ENCODE data around the gene INSR. TPM values are rescaled to one million over a fixed set of nuclear protein-coding genes. Genes with fewer than 3 reads are reported as not detected.
"Not testable (repeated sequence)": the region's sequence is repeated elsewhere in the genome, so short reads cannot be mapped to it uniquely, and the experiment has no call there.

The INSR gene
- total RNA-seq, 6 experiments from 2014 or later, result 2.1 to 6.3 (median 2.5) TPM

DNA sequence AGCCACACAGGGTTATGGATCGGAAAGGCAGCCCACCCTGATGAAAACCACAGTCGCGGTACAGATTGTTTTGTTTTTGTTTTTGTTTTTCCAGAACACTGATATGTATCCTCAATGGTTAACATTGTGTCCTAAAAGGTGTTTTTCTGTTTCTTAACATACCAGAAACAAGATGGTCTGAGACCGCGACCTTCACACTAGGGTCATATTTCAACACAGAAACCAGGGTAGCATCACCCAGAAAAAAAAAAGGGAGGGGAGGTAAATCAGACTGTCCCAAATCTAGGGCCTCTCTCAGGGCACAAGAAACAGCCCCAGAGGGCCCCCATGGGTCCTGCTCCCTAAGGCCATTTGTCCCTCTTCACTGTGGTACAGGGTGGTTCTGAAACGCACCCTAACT is 66.5 kb downstream of the INSR start:
- no peak overlapping the region for H3K4me3 Mint-ChIP-seq
- H3K9me3 Mint-ChIP-seq, result peaks cover 12% of the 10 kb centered on the region; the same call in 1 of the 2 replicates
- H3K27ac Mint-ChIP-seq, result no peak overlapping the region
- H3K4me1 Mint-ChIP-seq (ENCODE audit: low read depth), result no peaks in the 10 kb centered on the region
- TF ChIP-seq CTCF (IDR thresholded peaks at IDR 0.05), result no peak
- no peak for DNase-seq
- peaks cover 3% of the 10 kb centered on the region for H3K27me3 Mint-ChIP-seq (ENCODE audit: insufficient read depth)
- H3K36me3 Mint-ChIP-seq (ENCODE audit: low read depth), result no peaks in the 10 kb centered on the region

DNA sequence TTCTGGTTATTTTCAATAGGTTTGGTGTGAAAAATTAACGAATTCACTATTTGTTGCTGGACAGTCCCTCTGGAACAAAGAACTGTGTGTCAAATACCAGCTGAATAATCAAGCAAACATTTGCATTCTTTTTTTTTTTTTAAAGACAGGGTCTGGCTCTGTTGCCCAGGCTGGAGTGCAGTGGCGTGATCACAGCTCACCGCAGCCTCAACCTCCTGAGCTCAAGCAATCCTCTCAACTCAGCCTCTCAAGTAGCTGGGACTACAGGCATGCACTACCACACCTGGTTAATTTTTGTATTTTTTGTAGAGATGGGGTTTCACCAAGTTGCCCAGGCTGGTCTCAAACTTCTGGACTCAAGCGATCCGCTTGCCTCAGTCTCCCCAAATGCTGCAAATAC is 67.1 kb downstream of the INSR start:
- H3K9me3 Mint-ChIP-seq, result peaks cover 12% of the 10 kb centered on the region; the same call in 1 of the 2 replicates
- not testable (repeated sequence) for H3K4me1 Mint-ChIP-seq (ENCODE audit: low read depth); DNase-seq; H3K27ac Mint-ChIP-seq; H3K27me3 Mint-ChIP-seq (ENCODE audit: insufficient read depth); H3K36me3 Mint-ChIP-seq (ENCODE audit: low read depth); H3K4me3 Mint-ChIP-seq

GRCh38 chr19:7226739-7227138 is 67.5 kb downstream of the INSR start:
- H3K4me1 Mint-ChIP-seq (ENCODE audit: low read depth), result no peaks in the 10 kb centered on the region
- no peak for DNase-seq

GRCh38 chr19:7225741-7226140 is 68.5 kb downstream of the INSR start:
- Mint-ChIP-seq H3K4me1 (ENCODE audit: low read depth) (no peaks in the 10 kb centered on the region), H3K27me3 (ENCODE audit: insufficient read depth) (peaks cover 3% of the 10 kb centered on the region), H3K36me3 (ENCODE audit: low read depth) (no peaks in the 10 kb centered on the region), H3K4me3 (no peak overlapping the region), H3K9me3 (peaks cover 12% of the 10 kb centered on the region; the same call in 1 of the 2 replicates), H3K27ac (no peak overlapping the region)
- no peak for DNase-seq
- no peak for TF ChIP-seq CTCF (IDR thresholded peaks at IDR 0.05)

More at GRCh38 chr19:7226739-7227138, 67.5 kb downstream of the INSR start:
- H3K27ac Mint-ChIP-seq, result no peak overlapping the region
- peaks cover 3% of the 10 kb centered on the region for H3K27me3 Mint-ChIP-seq (ENCODE audit: insufficient read depth)
- H3K4me3 Mint-ChIP-seq, result no peak overlapping the region
- no peak for TF ChIP-seq CTCF (IDR thresholded peaks at IDR 0.05)
- H3K9me3 Mint-ChIP-seq, result peaks cover 12% of the 10 kb centered on the region; the same call in 1 of the 2 replicates
- H3K36me3 Mint-ChIP-seq (ENCODE audit: low read depth), result no peaks in the 10 kb centered on the region

GRCh38 chr19:7224995-7225394 is 69.2 kb downstream of the INSR start:
- H3K27me3 Mint-ChIP-seq (ENCODE audit: insufficient read depth), result peaks cover 3% of the 10 kb centered on the region
- no peaks in the 10 kb centered on the region for H3K36me3 Mint-ChIP-seq (ENCODE audit: low read depth)
- H3K4me1 Mint-ChIP-seq (ENCODE audit: low read depth), result no peaks in the 10 kb centered on the region
- no peak for TF ChIP-seq CTCF (IDR thresholded peaks at IDR 0.05)
- no peak overlapping the region for H3K4me3 Mint-ChIP-seq
- H3K9me3 Mint-ChIP-seq, result peaks cover 10% of the 10 kb centered on the region; the same call in 1 of the 2 replicates
- no peak for DNase-seq
- H3K27ac Mint-ChIP-seq, result no peak overlapping the region

GRCh38 chr19:7224209-7224686 is 70.0 kb downstream of the INSR start:
- DNase-seq, result no peak
- Mint-ChIP-seq H3K9me3 (peaks cover 8% of the 10 kb centered on the region; the same call in 1 of the 2 replicates), H3K36me3 (ENCODE audit: low read depth) (no peaks in the 10 kb centered on the region), H3K27ac (no peak overlapping the region), H3K4me1 (ENCODE audit: low read depth) (no peaks in the 10 kb centered on the region), H3K4me3 (no peak overlapping the region), H3K27me3 (ENCODE audit: insufficient read depth) (peaks cover 3% of the 10 kb centered on the region)
- TF ChIP-seq CTCF (IDR thresholded peaks at IDR 0.05), result no peak
